Ascending aorta (tissue), 2 donors: ENCODE results near the gene TBX15. TPM values are rescaled to one million over a fixed set of nuclear protein-coding genes. Genes with fewer than 3 reads are reported as not detected.

ENCODE experiments used
- DNase-seq, 2 donors: peaks; one replicate each; pipeline ENCODE4 v3.0.0-alpha.2; 2019; ENCODE audit warnings: low spot score in 2 of 2
- H3K27ac ChIP-seq, 2 donors: fragments of 200-600 bp; sonication (generic); one replicate each; pipeline ENCODE4 v1.5.1; 2016 to 2017; ENCODE audit warnings: mild to moderate bottlenecking in 1 of 2
- H3K27me3 ChIP-seq: fragments of 200-600 bp; sonication (generic); one replicate; pipeline ENCODE4 v1.5.1; 2017
- H3K36me3 ChIP-seq, 2 donors: fragments of 200-600 bp; sonication (generic); one replicate each; pipeline ENCODE4 v1.5.1; 2016
- H3K4me1 ChIP-seq, 2 donors: fragments of 200-600 bp; sonication (generic); one replicate each; pipeline ENCODE4 v1.5.1; 2016 to 2017; ENCODE audit warnings: mild to moderate bottlenecking in 1 of 2
- H3K4me3 ChIP-seq, 2 donors: fragments of 200-600 bp; sonication (generic); one replicate each; pipeline ENCODE4 v1.5.1; 2016 to 2017; ENCODE audit warnings: mild to moderate bottlenecking in 1 of 2
- H3K9me3 ChIP-seq, 2 donors: fragments of 200-600 bp; sonication (generic); one replicate each; pipeline ENCODE4 v1.5.1; 2016
- intact Hi-C: fragments of 100-400 bp; cut with DNase I; formaldehyde crosslinking; loops from one replicate; pipeline ENCODE4 v1.15.1; 2023
- total RNA-seq: library from RNA; depleted of rRNA; stranded (reverse); fragments of >200 nt; gene quantifications from one replicate; pipeline ENCODE4 v1.1.0, GENCODE V29; 2016
- TF ChIP-seq, protein P1 (sequence below), 3 experiments: fragments of 200-600 bp in 2 of 3; fragments of 450-650 bp in 1 of 3; sonication (generic) in 2 of 3; IDR thresholded peaks; one replicate each; pipeline ENCODE4 v1.5.1; 2016 to 2019; ENCODE audit warnings: antibody characterized with exemption in 3 of 3, mild to moderate bottlenecking in 1 of 3, moderate library complexity in 1 of 3

TBX15 gene
- total RNA-seq, 1 donor from 2014 or later: 1.8 TPM

DNA sequence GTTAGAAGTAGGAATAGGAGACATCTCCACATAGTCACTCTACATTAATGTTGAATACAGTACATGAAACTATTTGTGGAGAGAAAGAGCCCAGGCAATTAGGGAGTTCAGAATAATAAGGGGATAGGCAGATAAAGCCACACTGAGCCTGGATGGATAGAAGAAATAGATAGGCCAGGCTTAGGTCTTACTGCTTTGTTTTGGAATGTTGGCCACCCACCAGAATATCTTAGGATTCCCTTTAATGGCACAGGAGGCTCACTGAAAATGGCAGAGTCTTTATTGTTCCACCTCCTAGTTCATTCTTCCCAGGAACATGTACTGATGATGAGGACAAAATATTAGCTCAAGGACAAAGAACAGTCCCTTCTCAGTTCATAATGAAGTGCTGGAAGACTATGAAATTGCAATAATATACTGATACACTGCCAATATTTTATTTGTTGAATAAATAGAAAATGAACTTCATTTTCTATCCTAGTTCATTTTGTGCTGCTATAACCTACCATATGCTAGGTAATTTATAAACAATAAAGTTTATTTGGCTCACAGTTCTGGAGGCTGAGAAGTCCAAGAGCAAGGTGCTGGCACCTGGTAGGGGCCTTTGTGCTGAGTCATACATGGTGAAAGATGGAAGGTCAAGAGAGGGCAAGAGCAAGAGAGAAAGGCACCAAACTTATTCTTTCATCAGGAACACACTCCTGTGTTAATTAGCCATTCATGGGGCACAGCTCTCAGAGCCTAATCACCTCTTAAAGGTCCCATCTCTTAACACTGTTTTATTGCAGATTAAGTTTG, 87.3 kb downstream of the TBX15 start:
- Histone ChIP-seq H3K36me3 (no peaks in the 10 kb centered on the region), H3K27me3 (no peaks in the 10 kb centered on the region), H3K4me1 (no peaks in the 10 kb centered on the region), H3K9me3 (no peaks in the 10 kb centered on the region), H3K4me3 (no peak overlapping the region), H3K27ac (no peak overlapping the region)
- TF ChIP-seq, protein P1, sequence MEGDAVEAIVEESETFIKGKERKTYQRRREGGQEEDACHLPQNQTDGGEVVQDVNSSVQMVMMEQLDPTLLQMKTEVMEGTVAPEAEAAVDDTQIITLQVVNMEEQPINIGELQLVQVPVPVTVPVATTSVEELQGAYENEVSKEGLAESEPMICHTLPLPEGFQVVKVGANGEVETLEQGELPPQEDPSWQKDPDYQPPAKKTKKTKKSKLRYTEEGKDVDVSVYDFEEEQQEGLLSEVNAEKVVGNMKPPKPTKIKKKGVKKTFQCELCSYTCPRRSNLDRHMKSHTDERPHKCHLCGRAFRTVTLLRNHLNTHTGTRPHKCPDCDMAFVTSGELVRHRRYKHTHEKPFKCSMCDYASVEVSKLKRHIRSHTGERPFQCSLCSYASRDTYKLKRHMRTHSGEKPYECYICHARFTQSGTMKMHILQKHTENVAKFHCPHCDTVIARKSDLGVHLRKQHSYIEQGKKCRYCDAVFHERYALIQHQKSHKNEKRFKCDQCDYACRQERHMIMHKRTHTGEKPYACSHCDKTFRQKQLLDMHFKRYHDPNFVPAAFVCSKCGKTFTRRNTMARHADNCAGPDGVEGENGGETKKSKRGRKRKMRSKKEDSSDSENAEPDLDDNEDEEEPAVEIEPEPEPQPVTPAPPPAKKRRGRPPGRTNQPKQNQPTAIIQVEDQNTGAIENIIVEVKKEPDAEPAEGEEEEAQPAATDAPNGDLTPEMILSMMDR (IDR thresholded peaks at IDR 0.05): no peak
- no peak for DNase-seq
- intact Hi-C loops: no loop called here

DNA sequence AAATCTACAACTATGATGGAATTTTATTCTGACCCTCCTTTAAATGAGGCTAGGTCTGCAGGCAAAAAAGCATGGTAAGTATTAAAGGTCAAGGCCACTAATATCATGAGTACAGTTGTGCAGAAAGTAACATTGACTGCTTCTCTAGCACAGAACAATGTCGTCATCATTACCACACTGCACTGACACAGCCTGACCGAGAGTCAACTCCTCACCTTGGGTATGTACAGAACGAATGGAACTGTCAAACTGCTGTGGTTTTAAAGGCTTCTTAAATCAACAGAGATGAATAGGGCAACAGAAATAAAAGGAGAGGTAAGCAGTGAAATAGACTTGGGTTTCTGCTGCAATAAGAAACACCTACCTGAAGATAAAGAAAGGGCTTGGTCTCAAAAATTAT, 88.8 kb downstream of the TBX15 start:
- H3K27ac ChIP-seq: no peak overlapping the region
- no peaks in the 10 kb centered on the region for H3K4me1 ChIP-seq
- H3K4me3 ChIP-seq: no peak overlapping the region
- H3K27me3 ChIP-seq: no peaks in the 10 kb centered on the region
- intact Hi-C loops: no loop called here
- no peaks in the 10 kb centered on the region for H3K9me3 ChIP-seq
- DNase-seq: no peak
- no peaks in the 10 kb centered on the region for H3K36me3 ChIP-seq
- TF ChIP-seq, protein P1 (IDR thresholded peaks at IDR 0.05): no peak

DNA sequence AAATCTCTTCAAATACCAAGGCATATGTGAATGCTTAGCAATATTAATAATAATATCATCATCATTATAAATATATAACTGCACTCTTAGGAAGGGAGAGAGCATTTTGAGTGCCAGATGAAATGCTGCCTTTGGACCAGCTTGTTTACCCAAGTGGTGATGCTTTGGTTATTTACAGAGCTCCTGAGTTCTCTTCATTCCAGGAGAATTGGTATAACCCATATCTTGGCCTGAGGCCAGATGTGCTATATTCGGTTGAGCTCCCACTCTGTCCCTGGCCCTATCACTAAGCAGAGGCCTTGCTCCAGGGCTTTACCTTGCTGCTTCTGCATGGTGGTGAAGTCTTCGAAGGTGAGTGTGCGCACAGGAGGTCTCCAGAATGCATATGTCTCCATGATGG, 89.4 kb downstream of the TBX15 start:
- intact Hi-C loops: no loop called here
- Histone ChIP-seq H3K4me3 (no peak overlapping the region), H3K27me3 (no peaks in the 10 kb centered on the region), H3K9me3 (no peaks in the 10 kb centered on the region), H3K36me3 (no peaks in the 10 kb centered on the region), H3K27ac (no peak overlapping the region), H3K4me1 (no peaks in the 10 kb centered on the region)
- DNase-seq: no peak
- TF ChIP-seq, protein P1 (IDR thresholded peaks at IDR 0.05): no peak

DNA sequence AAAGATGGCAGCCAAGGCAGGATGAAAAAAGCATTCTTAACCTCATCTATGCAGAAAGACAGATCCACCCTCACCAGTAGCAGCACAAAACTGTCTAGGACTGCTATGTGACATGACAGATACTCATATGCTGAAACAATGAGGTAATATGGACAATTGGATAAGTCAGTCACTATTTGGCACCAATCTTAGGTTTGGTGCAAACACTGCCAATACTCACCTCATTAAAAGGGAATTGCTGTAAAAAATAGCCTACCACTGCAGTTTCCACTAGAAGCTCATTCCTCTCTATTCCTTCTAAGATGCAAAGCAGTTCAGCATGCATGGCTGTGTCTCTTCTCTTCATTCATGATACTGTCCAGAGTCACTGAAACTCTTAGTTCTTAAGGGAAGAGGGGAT, 91.7 kb downstream of the TBX15 start:
- Histone ChIP-seq H3K36me3 (no peaks in the 10 kb centered on the region), H3K4me3 (no peak overlapping the region), H3K9me3 (no peaks in the 10 kb centered on the region), H3K4me1 (no peaks in the 10 kb centered on the region), H3K27me3 (no peaks in the 10 kb centered on the region), H3K27ac (no peak overlapping the region)
- DNase-seq: no peak
- TF ChIP-seq, protein P1 (IDR thresholded peaks at IDR 0.05): no peak
- intact Hi-C loops: no loop called here

DNA sequence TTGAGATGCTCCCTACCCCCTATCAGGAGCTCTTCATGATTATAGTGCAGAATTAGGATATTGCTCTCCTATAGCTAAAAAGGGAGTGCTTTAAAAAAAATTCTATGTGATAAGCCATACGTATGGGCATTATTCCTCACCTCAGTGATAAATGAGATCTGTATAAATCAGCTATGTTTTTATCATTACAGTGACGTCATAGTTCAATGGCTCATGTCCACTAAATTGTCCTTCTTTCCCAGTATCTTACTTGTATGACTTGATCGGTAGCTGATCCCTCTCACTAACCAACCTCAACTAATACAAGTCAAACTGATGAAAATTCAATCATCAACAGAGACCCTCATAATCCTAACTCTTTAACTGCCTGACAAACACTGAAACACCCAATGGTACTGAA, 93.3 kb downstream of the TBX15 start:
- Histone ChIP-seq H3K36me3 (no peaks in the 10 kb centered on the region), H3K9me3 (no peaks in the 10 kb centered on the region), H3K4me1 (no peaks in the 10 kb centered on the region)

More for the DNA sequence above, 93.3 kb downstream of the TBX15 start:
- intact Hi-C loops: no loop called here
- TF ChIP-seq, protein P1 (IDR thresholded peaks at IDR 0.05): no peak
- no peaks in the 10 kb centered on the region for H3K27me3 ChIP-seq
- H3K27ac ChIP-seq: no peak overlapping the region
- H3K4me3 ChIP-seq: no peak overlapping the region
- no peak for DNase-seq
